Neural cell (in vitro differentiated cells): ENCODE data around the gene C16orf54. TPM values are rescaled to one million over a fixed set of nuclear protein-coding genes. Genes with fewer than 3 reads are reported as not detected.

Experiments
- H2AFZ ChIP-seq: fragments of 200-600, 300-800 bp; sonication (generic), shearing (Covaris generic); 2 replicates; pipeline ENCODE4 v1.6.0; 2014; ENCODE audit warnings: low read depth, mild to moderate bottlenecking, antibody characterized with exemption, low read length, moderate library complexity
- H3F3A ChIP-seq: fragments of 200-600 bp; shearing (Covaris generic); 2 replicates; pipeline ENCODE4 v1.6.1; 2016; ENCODE audit warnings: mild to moderate bottlenecking, moderate library complexity, mixed read lengths, antibody characterized with exemption, low read length; ENCODE audit not compliant: insufficient read depth, poor library complexity, severe bottlenecking
- H3K27ac ChIP-seq: fragments of 200-600, 300-800 bp; sonication (generic), shearing (Covaris generic); 2 replicates; pipeline ENCODE4 v1.5.1; 2014; ENCODE audit warnings: mild to moderate bottlenecking, low read length, moderate library complexity
- H3K27me3 ChIP-seq: fragments of 300-800, 200-600 bp; sonication (generic), shearing (Covaris generic); 2 replicates; pipeline ENCODE4 v1.6.0; 2014; ENCODE audit warnings: mild to moderate bottlenecking, low read depth, low read length, moderate library complexity; ENCODE audit not compliant: insufficient read depth
- H3K36me3 ChIP-seq: fragments of 300-800, 200-600 bp; sonication (generic), shearing (Covaris generic); 2 replicates; pipeline ENCODE4 v1.5.1; 2014; ENCODE audit warnings: mild to moderate bottlenecking, antibody characterized with exemption, low read length, moderate library complexity; ENCODE audit not compliant: insufficient read depth
- H3K4me2 ChIP-seq: fragments of 300-800, 200-600 bp; sonication (generic), shearing (Covaris generic); 2 replicates; pipeline ENCODE4 v1.6.0; 2014; ENCODE audit warnings: mild to moderate bottlenecking, low read length
- H3K4me3 ChIP-seq: fragments of 300-800, 200-600 bp; sonication (generic), shearing (Covaris generic); 2 replicates; pipeline ENCODE4 v1.5.1; 2014; ENCODE audit warnings: mild to moderate bottlenecking, low read length, moderate library complexity
- H3K79me2 ChIP-seq: fragments of 200-600 bp; shearing (Covaris generic); replicated peaks from 2 replicates; pipeline ENCODE4 v1.6.0; 2014; ENCODE audit warnings: mild to moderate bottlenecking, low read length, moderate library complexity; ENCODE audit not compliant: insufficient read depth
- H3K9ac ChIP-seq: fragments of 300-800, 200-600 bp; sonication (generic), shearing (Covaris generic); 2 replicates; pipeline ENCODE4 v1.6.1; 2016; ENCODE audit warnings: mild to moderate bottlenecking, low read length, mixed read lengths
- H3K9me2 ChIP-seq: fragments of 200-600 bp; shearing (Covaris generic); 2 replicates; pipeline ENCODE4 v1.6.1; 2016; ENCODE audit warnings: mild to moderate bottlenecking, low read length, mixed read lengths; ENCODE audit not compliant: insufficient read depth
- H3K9me3 ChIP-seq: fragments of 200-600, 300-800 bp; sonication (generic), shearing (Covaris generic); 2 replicates; pipeline ENCODE4 v1.6.1; 2016; ENCODE audit warnings: mild to moderate bottlenecking, mixed run types, low read length, moderate library complexity, mixed read lengths
- H4K20me1 ChIP-seq: fragments of 200-600 bp; shearing (Covaris generic); 2 replicates; pipeline ENCODE4 v1.6.1; 2016; ENCODE audit warnings: mild to moderate bottlenecking, mixed run types; ENCODE audit not compliant: insufficient read depth
- CTCF ChIP-seq: fragments of 450-650 bp; IDR thresholded peaks from 2 replicates; pipeline ENCODE4 v1.5.1; 2014; ENCODE audit warnings: antibody characterized with exemption, mild to moderate bottlenecking, moderate library complexity; ENCODE audit not compliant: poor library complexity, severe bottlenecking
- EP300 ChIP-seq: fragments of 450-650 bp; conservative IDR thresholded peaks from 2 replicates; pipeline ENCODE4 v1.6.1; 2014; ENCODE audit warnings: antibody characterized with exemption, mild to moderate bottlenecking, moderate library complexity; ENCODE audit not compliant: poor library complexity, severe bottlenecking
- EZH2 ChIP-seq: fragments of 200-600, 300-800 bp; shearing (Covaris generic), sonication (generic); IDR thresholded peaks from 2 replicates; pipeline ENCODE4 v1.6.1; 2014; ENCODE audit warnings: antibody characterized with exemption, low read length, borderline replicate concordance, mild to moderate bottlenecking; ENCODE audit not compliant: insufficient read depth, poor library complexity, severe bottlenecking
- MXI1 ChIP-seq: fragments of 450-650 bp; conservative IDR thresholded peaks from 2 replicates; pipeline ENCODE4 v1.6.1; 2014; ENCODE audit warnings: antibody characterized with exemption, mild to moderate bottlenecking; ENCODE audit not compliant: poor library complexity, severe bottlenecking
- POLR2AphosphoS5 ChIP-seq: IDR thresholded peaks from 2 replicates; pipeline ENCODE4 v1.6.1; 2012
- RAD21 ChIP-seq: fragments of 450-650 bp; conservative IDR thresholded peaks from 2 replicates; pipeline ENCODE4 v1.6.1; 2014; ENCODE audit warnings: antibody characterized with exemption, mild to moderate bottlenecking, moderate library complexity
- SMC3 ChIP-seq: fragments of 450-650 bp; conservative IDR thresholded peaks from 2 replicates; pipeline ENCODE4 v1.6.1; 2014; ENCODE audit warnings: antibody characterized with exemption, mild to moderate bottlenecking, moderate library complexity; ENCODE audit not compliant: poor library complexity
- TAF1 ChIP-seq: IDR thresholded peaks from 2 replicates; pipeline ENCODE4 v1.6.1; 2012; ENCODE audit warnings: low read depth
- polyA plus RNA-seq: library from polyadenylated mRNA; depleted of rRNA; stranded (reverse); fragments of >200 nt; gene quantifications from 2 replicates; pipeline ENCODE4 v1.2.3, GENCODE V29; 2014
- TF ChIP-seq, protein P1 (sequence below): IDR thresholded peaks from 2 replicates; pipeline ENCODE4 v1.6.1; 2012; ENCODE audit warnings: borderline replicate concordance

Gene C16orf54
- polyA plus RNA-seq, 1 donor from 2014 or later, result not detected

- Histone ChIP-seq H3K9ac (no peak overlapping the region), H3F3A (no peaks in the 10 kb centered on the region), H3K9me3 (no peaks in the 10 kb centered on the region), H2AFZ (no peak overlapping the region), H3K4me3 (no peak overlapping the region), H3K27me3 (no peaks in the 10 kb centered on the region), H3K36me3 (no peaks in the 10 kb centered on the region), H3K27ac (no peak overlapping the region), H4K20me1 (no peaks in the 10 kb centered on the region), H3K4me2 (no peak overlapping the region), H3K9me2 (no peaks in the 10 kb centered on the region), H3K79me2 (no peaks in the 10 kb centered on the region)
- TF ChIP-seq EP300 (no peak), TAF1 (no peak), CTCF (no peak), RAD21 (no peak), POLR2AphosphoS5 (no peak), MXI1 (no peak), SMC3 (no peak), EZH2 (no peak)
- TF ChIP-seq, protein P1, sequence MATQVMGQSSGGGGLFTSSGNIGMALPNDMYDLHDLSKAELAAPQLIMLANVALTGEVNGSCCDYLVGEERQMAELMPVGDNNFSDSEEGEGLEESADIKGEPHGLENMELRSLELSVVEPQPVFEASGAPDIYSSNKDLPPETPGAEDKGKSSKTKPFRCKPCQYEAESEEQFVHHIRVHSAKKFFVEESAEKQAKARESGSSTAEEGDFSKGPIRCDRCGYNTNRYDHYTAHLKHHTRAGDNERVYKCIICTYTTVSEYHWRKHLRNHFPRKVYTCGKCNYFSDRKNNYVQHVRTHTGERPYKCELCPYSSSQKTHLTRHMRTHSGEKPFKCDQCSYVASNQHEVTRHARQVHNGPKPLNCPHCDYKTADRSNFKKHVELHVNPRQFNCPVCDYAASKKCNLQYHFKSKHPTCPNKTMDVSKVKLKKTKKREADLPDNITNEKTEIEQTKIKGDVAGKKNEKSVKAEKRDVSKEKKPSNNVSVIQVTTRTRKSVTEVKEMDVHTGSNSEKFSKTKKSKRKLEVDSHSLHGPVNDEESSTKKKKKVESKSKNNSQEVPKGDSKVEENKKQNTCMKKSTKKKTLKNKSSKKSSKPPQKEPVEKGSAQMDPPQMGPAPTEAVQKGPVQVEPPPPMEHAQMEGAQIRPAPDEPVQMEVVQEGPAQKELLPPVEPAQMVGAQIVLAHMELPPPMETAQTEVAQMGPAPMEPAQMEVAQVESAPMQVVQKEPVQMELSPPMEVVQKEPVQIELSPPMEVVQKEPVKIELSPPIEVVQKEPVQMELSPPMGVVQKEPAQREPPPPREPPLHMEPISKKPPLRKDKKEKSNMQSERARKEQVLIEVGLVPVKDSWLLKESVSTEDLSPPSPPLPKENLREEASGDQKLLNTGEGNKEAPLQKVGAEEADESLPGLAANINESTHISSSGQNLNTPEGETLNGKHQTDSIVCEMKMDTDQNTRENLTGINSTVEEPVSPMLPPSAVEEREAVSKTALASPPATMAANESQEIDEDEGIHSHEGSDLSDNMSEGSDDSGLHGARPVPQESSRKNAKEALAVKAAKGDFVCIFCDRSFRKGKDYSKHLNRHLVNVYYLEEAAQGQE, result no peak
Observed at GRCh38 chr16:29714972-29715371, 30.8 kb downstream of the C16orf54 start.

DNA sequence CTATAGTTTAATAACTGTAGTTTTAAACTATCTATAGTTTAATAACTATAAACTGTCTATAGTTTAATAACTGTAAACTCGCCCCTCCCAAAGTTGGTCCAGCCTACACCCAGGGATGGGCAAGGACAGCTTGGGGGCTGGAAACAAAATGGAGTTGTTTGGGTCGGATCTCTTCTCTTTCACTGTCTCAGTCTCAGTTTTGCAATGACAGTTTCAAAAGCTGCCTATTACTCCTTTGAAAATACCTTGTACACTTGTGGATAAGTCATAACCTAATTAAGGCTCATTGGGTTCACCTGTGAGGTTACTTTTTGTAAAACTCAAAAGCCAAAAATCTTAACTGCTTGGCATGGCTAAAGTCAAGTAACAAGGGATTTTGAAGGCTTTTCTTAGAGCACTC lies 31.4 kb downstream of the C16orf54 start:
- H3K4me2 ChIP-seq, result no peak overlapping the region
- no peak overlapping the region for H3K27ac ChIP-seq
- no peaks in the 10 kb centered on the region for H3K27me3 ChIP-seq
- no peaks in the 10 kb centered on the region for H3K36me3 ChIP-seq
- H4K20me1 ChIP-seq, result no peaks in the 10 kb centered on the region
- H3K4me3 ChIP-seq, result no peak overlapping the region
- no peak overlapping the region for H3K9ac ChIP-seq
- no peak for TF ChIP-seq TAF1
- no peak for TF ChIP-seq SMC3
- TF ChIP-seq MXI1, result no peak
- TF ChIP-seq EZH2, result no peak
- no peak for TF ChIP-seq RAD21
- TF ChIP-seq, protein P1, result no peak
- TF ChIP-seq POLR2AphosphoS5, result no peak
- TF ChIP-seq CTCF, result no peak
- TF ChIP-seq EP300, result no peak
- no peaks in the 10 kb centered on the region for H3K9me2 ChIP-seq
- no peaks in the 10 kb centered on the region for H3K79me2 ChIP-seq
- no peaks in the 10 kb centered on the region for H3F3A ChIP-seq
- no peak overlapping the region for H2AFZ ChIP-seq
- H3K9me3 ChIP-seq, result no peaks in the 10 kb centered on the region
